HL-60/S4 (cell line): ENCODE results near the gene RNU1-3.
"Not testable (repeated sequence)": the region's sequence is repeated elsewhere in the genome, so short reads cannot be mapped to it uniquely, and the experiment has no call there.

Source experiments
- in situ Hi-C: fragments of 300-500 bp; cut with MboI; formaldehyde crosslinking; loops from 2 replicates; pipeline ENCODE4 v1.14.3; 2022; ENCODE audit warnings: low sequenced_read_pairs

RNU1-3 gene

GRCh38 chr1:16696507-16697150, 29.9 kb upstream of the RNU1-3 start:
- in situ Hi-C loops = not testable (repeated sequence)

DNA sequence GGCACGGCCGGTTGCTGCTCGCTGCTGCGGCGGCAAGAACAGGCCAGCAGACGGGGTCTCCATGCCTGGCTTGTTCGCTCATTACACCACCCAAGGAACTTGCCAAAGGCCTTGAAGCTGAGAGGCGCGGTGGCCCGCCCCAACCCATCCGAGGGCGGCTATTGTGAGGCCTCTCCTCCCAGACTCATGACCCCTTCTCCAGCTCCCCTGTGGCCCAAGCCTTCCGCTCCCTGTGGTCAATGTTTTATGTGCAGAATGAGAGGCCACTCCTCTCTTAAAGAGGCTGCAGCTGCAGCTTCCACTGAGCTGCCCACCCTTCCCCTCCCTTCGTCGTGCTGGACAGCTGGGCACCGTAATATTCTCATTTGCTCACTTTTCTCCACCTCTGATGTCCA, 27.6 kb upstream of the RNU1-3 start:
- in situ Hi-C loops = not testable (repeated sequence)

- in situ Hi-C loops = not testable (repeated sequence)
Measured at GRCh38 chr1:16693449-16694307, 26.9 kb upstream of the RNU1-3 start.

DNA sequence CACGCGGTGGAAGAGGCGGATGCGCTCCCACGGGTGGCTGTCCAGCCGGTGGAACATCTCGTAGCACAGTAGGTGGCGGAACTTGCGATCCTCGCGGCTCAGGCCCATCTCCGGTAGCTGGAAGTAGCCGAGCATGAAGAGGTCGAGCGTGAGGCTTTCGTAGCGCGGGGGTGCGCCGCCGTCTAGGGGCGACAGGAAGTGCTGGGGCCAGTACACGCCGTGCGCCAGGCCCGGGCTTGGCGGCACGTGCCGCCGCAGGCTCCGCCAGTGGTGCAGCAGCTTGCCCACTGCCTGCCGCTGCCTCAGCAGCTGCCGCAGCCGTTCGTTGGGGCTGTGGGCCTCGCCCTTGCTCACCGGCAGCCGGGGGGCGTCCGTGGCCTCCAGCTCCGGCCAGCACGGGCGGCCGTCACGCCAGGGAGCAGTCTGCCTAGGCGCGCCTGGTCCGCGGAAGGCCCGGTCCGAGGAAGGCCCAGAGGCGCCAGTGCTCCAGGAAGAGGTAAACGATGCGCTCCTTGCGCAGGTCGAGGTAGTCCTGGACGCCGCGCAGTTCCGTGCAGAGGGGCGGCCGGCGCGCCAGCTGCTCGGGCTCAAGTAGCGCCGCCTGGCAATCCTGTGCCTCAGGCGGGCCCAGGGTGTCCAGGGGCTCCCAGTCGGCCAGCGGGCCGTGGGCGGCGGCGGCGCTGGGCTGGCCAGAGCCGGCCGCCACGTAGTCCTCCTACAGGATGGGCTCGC, 26.1 kb upstream of the RNU1-3 start:
- in situ Hi-C loops = not testable (repeated sequence)

DNA sequence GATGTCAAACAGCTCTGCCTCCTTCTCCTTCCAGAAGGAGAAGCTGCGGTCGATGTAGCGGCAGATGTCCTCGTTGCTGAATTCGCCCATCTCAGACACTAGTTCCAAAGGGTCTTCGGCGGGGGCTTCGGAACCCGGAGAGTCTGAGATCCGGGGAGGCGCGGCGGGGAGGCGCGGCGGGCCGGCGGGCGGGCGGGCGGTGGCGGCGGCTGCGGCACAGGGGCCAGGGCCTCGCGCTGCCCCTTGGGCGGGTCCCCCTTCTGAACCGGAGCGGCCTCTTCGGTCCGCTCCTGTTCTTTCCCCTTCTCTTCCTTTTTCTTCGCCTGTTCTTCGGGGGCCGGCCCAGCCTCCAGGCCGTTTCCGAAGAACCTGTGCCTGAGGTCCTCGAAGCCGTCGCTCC, 25.5 kb upstream of the RNU1-3 start:
- in situ Hi-C loops = not testable (repeated sequence)

GRCh38 chr1:16690971-16691682, 24.4 kb upstream of the RNU1-3 start:
- in situ Hi-C loops = not testable (repeated sequence)

DNA sequence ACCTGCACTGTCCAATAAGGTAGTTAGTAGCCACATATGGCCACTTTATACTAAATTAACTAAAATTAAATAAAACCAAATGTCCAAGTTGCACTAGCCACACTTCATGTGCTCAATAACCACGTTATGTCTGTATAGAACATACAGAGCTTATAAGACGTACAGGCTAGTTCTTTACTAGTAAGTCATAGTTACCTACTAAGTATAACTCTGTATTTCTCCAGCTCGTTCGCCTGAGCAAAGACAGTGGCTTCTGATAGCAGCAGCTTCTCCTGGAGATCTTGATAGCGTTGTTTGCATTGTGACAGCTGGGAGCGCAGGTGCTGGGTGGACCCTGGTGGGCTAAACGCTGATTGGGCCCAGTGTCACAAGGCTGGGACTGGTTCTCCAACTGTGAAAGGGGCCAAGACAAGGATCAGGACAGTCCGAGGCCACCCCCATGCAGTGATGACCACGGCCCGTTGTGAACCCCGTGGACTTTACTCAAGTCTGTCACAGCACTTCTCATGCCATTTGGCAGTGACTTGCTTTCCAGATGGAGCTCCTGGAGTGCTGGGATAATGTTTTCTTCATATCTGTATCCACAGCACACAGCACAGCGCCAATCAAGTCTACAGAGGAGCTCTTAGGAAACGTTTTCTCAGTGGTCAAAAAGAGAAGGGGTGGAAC, 20.5 kb upstream of the RNU1-3 start:
- in situ Hi-C loops = not testable (repeated sequence)

DNA sequence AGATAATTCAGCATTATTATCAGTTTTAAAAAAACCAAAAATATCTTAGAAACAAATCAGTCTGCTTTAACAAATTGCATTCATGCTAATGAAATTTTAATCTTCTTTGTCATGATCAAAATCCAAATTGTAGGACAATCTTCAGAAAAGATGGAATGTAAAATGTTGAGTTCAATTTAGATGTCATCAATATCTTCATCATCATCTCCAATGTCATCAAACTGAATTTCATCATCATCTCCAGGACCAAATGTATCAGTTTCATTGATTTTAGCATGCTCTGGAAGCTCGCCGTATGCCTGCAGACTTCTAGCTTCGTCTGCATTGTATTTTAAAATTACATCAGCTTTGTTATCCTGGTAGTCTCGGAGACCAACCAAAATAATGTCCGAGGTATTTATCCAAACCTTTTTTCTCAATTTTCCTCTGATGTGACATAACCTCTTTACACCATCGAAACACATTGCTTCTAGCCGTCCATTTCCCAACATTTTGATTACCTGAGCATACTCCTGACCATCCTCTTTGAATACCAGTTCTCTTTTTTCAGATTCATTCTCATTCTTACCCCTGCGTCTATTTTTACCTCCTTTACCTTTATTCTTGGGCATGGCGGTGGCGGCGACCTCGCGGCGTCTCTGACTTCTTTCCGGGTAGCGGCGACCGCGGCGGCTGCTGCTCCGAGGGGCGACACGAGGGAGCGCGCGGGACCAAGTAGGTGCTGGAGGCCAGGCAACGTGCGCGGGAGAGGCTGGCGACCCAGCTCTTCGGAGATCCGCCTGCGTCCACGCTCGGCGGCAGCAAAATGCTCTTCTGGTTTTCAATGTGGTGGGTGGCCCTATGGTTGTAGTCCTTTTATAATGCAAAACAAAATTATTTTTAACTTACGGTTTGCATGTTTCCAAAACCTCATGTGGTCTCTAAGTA, 19.0 kb upstream of the RNU1-3 start:
- in situ Hi-C loops = not testable (repeated sequence)

DNA sequence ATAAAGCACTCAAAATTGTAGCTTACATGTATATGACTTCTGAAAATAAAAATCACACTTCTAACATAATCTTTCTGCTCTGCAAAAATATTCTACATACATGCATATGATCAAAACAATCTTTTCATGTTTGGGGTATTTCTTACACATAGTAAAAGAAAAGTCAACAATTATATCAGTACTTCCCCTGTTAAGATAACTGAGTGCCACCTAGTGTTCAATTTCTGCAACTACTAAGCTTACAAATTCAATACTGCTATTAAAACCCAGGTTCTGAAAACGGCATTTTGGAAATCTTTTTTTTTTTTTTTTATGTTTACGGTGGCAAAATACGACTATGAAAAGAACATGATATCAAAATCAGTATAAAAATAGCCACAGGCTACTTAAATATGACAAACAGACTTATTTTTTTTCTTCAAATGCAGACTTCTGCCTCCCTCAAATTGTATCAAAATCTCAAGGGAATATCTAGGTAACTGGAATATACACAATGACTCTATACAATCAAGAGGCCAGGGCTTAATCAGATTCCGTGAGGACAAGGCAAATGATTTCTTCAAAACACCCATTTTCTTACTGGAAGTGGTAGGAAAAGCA, 18.1 kb upstream of the RNU1-3 start:
- in situ Hi-C loops = not testable (repeated sequence)

- in situ Hi-C loops = not testable (repeated sequence)
Measured at GRCh38 chr1:16684152-16684551, 17.4 kb upstream of the RNU1-3 start.

DNA sequence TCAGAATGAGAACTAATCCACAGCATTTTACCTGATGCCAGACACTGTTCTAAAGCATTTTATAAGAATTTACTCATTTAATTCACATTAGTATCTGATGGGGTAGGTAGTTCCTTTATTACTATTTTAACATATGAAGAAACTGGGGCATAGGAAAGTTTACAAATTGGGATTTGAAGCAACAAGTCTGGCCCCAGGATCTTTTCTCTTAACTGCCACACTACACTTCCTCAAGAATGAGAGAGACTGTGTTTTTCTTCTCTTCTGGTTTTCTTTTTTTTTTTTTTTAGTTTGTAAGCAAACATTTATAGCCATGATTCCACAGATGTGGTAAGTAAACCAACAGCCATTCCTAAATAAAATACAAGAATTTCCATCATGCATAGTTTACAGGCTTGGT, 16.1 kb upstream of the RNU1-3 start:
- in situ Hi-C loops = not testable (repeated sequence)

DNA sequence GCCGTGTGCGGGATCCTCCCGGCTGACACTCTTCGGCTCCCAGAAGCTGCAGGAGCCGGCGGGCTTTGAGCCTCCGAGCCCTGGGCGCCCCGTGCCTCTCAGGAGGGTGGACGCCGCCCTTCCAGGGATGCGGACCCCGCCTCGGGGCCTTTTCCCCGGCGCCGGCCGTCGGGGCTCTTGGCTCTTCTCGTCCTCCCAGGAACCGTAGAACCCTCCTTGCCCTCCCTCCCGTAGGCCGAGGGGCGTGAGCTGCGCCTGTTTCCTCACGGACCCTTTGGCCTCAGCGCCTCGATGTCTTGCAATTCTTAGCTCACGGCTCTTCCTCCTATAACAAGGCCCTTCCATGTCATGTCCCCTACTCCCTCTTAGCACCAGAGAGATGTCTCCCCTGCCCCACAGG, 13.6 kb upstream of the RNU1-3 start:
- in situ Hi-C loops = not testable (repeated sequence)

DNA sequence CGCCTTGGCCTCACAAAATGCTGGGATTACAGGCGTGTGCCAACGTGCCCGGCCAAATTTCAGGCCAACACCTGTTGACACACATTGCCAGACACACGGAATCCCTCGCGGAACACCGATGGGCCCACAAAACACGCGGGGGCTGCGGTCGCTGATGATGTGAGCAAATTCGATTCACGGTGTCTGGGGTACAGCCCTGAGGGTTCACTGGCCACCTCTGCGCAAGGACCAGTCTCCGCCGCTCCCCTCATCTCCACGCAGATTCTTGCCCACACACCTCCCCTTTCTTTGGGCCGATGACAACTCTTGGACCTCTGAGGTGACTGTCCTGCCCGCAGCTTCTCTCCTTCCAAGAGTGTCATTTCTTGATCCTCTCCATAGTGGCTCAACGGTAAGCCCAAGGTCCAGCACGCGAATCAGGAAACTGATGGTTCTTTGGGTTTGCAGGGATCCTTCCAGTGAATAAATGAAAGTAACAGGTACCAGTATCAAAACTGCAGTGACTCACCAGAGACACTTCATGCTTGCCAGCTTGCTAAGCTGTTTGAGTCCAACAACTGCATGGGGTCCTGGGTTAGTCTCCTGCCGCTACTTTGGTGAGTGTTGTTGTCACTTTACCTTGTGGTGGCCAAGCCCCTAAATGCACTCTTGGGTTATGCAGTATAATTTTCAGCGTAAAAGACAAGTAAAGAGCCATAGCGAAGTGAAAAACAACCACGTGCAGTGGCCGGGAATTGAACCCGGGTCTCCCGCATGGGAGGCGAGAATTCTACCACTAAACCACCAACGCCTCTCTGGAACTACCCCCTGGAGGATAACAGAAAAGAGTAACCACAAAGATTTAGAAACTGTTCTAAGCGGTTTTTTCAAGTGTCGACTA, 11.0 kb upstream of the RNU1-3 start:
- in situ Hi-C loops = no loop called here

- in situ Hi-C loops = not testable (repeated sequence)
Measured at GRCh38 chr1:16676661-16677523, 10.1 kb upstream of the RNU1-3 start.

DNA sequence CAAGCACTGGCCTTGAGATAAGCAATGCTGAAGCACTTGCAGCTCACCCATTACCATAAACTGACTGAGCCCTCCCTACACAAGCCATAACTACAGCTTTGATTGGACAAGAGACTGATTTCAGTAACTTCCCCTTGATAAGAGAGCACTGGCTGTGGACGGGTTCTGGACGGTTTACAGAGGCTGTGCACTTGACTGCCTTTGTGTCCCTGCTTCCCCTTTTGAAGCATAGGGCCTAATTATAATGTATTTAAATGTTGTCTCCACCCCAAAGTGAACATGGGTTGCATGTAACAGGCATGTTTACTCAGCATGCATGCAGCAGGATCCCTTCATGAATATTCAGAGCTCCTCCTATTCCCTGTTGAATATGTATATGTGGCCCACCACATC, 8.4 kb upstream of the RNU1-3 start:
- in situ Hi-C loops = not testable (repeated sequence)

- in situ Hi-C loops = not testable (repeated sequence)
Measured at GRCh38 chr1:16673976-16674375, 7.2 kb upstream of the RNU1-3 start.

DNA sequence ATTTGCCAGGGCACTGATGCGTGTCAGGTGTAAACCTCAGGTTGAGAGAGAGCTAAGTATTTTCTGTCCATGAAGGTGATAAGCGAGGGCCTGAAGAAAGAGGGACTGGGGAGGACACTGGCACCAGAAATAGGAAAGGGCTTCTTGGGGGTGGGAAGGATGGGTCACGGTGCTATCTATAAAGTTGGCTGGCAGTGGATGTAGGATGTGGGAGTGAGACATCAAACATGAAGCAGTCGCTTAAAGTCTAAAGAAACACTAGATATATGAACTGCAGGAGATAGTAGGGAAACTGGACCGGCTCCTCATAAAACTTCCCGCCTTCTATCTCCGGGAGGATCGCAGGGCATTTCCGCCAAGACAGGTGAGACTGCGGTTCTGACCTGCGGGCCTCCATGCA, 912 bp downstream of the RNU1-3 start:
- in situ Hi-C loops = not testable (repeated sequence)
